ENCODE results near the gene NUP210.

DNA sequence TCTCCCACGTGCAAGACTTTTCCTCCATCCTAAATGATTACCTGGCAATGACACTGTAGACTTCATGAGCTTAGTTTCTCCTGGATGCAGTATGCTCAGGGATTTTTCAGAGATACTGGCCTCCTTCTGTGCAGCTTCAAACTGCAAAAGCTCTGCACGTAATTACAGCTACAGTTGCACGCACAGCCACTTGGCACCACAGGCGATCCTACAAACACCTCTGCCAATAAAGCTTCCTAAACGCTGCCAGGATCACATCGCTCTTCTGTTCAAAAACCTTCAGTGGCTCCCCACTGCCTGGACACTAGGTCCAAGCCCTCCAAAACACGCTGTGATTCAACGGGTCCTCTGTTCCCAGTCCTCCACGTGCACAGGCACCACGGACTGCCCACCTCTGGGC lies 49.5 kb downstream of the NUP210 start:
- TF ChIP-seq POLR2AphosphoS5 (IDR thresholded peaks at IDR 0.05; ENCODE audit: borderline replicate concordance, low read depth, low read length) = no peak
- TF ChIP-seq EZH2 (IDR thresholded peaks at IDR 0.05) = no peak

Data from SK-N-MC (cell line).